ENCODE data around the gene TEX2. TPM values are rescaled to one million over a fixed set of nuclear protein-coding genes. Genes with fewer than 3 reads are reported as not detected.
A peak's percentile ranks its signal among the peaks of the same experiment; 100 is the strongest.

TEX2 gene
- 8.1 TPM for polyA plus RNA-seq (2013, experiment 1 of 2)
- polyA plus RNA-seq (2013, experiment 2 of 2), result 8.0 TPM

- peak within 1 kb of the TSS; percentile 86 for H3K23ac ChIP-seq (ENCODE audit: low read length)
- H3K4me3 ChIP-seq (ENCODE audit: low read length), result peak within 1 kb of the TSS; percentile 88
- H3K9ac ChIP-seq (ENCODE audit: low read length), result peak within 1 kb of the TSS; percentile 94
- H3K36me3 ChIP-seq (ENCODE audit: control insufficient read depth, insufficient read depth, low read length), result no peaks in the 10 kb centered on the region
- H2BK15ac ChIP-seq (replicated peaks; ENCODE audit: low read depth), result no peak within 1 kb of the TSS
- H3K4ac ChIP-seq (ENCODE audit: low read depth, low read length), result no peak within 1 kb of the TSS
- peak within 1 kb of the TSS; percentile 22 for H3K18ac ChIP-seq (ENCODE audit: low read length)
- peak within 1 kb of the TSS; percentile 84 for H2BK5ac ChIP-seq (ENCODE audit: low read length)
- peaks cover 8% of the 10 kb centered on the region for H3K79me1 ChIP-seq (ENCODE audit: low read length)
- H3K4me2 ChIP-seq (ENCODE audit: low read length), result peak within 1 kb of the TSS; percentile 94
- peak; percentile 92 for DNase-seq
- H3K56ac ChIP-seq (ENCODE audit: low read length), result peak within 1 kb of the TSS; percentile 96
- no peak within 1 kb of the TSS for H2BK120ac ChIP-seq (ENCODE audit: low read depth, low read length)
- WGBS (ENCODE audit: extremely low coverage, insufficient coverage, low lambda C conversion rate), result no CpG with 5 or more reads among the region's 69 CpGs
- H3K79me2 ChIP-seq (ENCODE audit: control insufficient read depth, insufficient read depth, low read length), result peaks cover 1% of the 10 kb centered on the region
- H4K8ac ChIP-seq (ENCODE audit: low read depth, low read length), result no peak within 1 kb of the TSS
- peaks cover 6% of the 10 kb centered on the region for H3K4me1 ChIP-seq (ENCODE audit: control insufficient read depth, low read depth, low read length)
- H2AK5ac ChIP-seq (ENCODE audit: low read length), result no peak within 1 kb of the TSS
- no peak within 1 kb of the TSS for H3K27ac ChIP-seq (ENCODE audit: low read depth, low read length)
- peaks cover 2% of the 10 kb centered on the region for H3K27me3 ChIP-seq (ENCODE audit: insufficient read depth, low read length, poor library complexity)
- peak within 1 kb of the TSS; percentile 33 for H4K5ac ChIP-seq (ENCODE audit: low read length)
Measured at GRCh38 chr17:64263000-64263766, at the start of gene TEX2. Gene TEX2 (minus strand): TSS chr17:64263260. CDS start chr17:64214217, 49,043 bp downstream.

DNA sequence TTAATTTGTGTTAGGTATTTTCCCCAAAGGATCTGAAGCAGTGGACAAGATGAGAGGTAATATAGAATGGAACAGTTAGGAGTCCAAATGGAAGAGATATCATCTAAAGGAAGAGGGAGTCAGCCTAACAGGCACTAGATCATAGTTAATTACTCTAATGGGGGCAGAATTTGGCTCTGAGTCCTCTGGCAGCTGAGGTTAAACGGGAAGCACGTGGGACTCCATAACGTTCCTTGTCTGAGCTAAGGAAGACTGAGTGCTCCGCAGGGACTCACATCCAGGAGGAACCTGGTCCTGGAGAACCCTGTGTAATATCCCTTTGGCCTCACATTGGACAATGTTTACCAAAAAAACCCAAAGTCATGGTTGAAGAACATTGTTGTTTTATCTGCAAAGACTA is 46.6 kb upstream of the TEX2 start:
- Histone ChIP-seq H3K27me3 (ENCODE audit: insufficient read depth, low read length, poor library complexity) (no peaks in the 10 kb centered on the region), H4K8ac (ENCODE audit: low read depth, low read length) (no peak overlapping the region), H3K18ac (ENCODE audit: low read length) (no peak overlapping the region), H2AK5ac (ENCODE audit: low read length) (no peak overlapping the region), H2BK120ac (ENCODE audit: low read depth, low read length) (no peak overlapping the region), H3K4me3 (ENCODE audit: low read length) (no peak overlapping the region), H3K56ac (ENCODE audit: low read length) (no peak overlapping the region), H4K5ac (ENCODE audit: low read length) (no peak overlapping the region), H3K9ac (ENCODE audit: low read length) (no peak overlapping the region), H3K23ac (ENCODE audit: low read length) (no peak overlapping the region), H2BK15ac (replicated peaks; ENCODE audit: low read depth) (no peak overlapping the region), H3K79me1 (ENCODE audit: low read length) (no peaks in the 10 kb centered on the region), H3K79me2 (ENCODE audit: control insufficient read depth, insufficient read depth, low read length) (no peaks in the 10 kb centered on the region), H3K4ac (ENCODE audit: low read depth, low read length) (no peak overlapping the region), H3K4me2 (ENCODE audit: low read length) (no peak overlapping the region), H3K4me1 (ENCODE audit: control insufficient read depth, low read depth, low read length) (no peaks in the 10 kb centered on the region), H3K27ac (ENCODE audit: low read depth, low read length) (no peak overlapping the region), H2BK5ac (ENCODE audit: low read length) (no peak overlapping the region), H3K36me3 (ENCODE audit: control insufficient read depth, insufficient read depth, low read length) (no peaks in the 10 kb centered on the region)
- WGBS (ENCODE audit: extremely low coverage, insufficient coverage, low lambda C conversion rate), result no CpG with 5 or more reads among the region's 4 CpGs
- no peak for DNase-seq

DNA sequence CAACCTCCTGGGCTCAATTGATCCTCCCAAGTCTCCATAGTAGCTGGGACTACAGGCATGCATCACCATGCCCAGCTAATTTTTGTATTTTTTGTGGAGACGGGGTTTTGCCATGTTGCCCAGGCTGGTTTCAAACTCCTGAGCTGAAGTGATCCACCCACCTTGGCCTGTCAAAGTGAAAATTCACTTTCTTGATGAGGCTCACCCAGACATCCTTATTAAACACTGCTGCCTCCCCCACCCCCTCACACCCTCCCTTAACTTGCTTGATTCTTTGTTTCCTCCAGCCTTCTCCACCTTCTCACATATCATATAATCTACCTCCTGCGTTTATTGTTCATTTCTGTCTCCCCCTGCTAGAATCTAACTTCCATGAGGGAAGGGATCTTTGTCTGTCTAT is 46.0 kb upstream of the TEX2 start:
- H3K4ac ChIP-seq (ENCODE audit: low read depth, low read length), result no peak overlapping the region
- no peak overlapping the region for H2AK5ac ChIP-seq (ENCODE audit: low read length)
- H3K4me1 ChIP-seq (ENCODE audit: control insufficient read depth, low read depth, low read length), result no peaks in the 10 kb centered on the region
- no peaks in the 10 kb centered on the region for H3K79me2 ChIP-seq (ENCODE audit: control insufficient read depth, insufficient read depth, low read length)
- no peak overlapping the region for H4K8ac ChIP-seq (ENCODE audit: low read depth, low read length)
- H2BK5ac ChIP-seq (ENCODE audit: low read length), result no peak overlapping the region
- no peak overlapping the region for H2BK15ac ChIP-seq (replicated peaks; ENCODE audit: low read depth)
- H3K4me3 ChIP-seq (ENCODE audit: low read length), result no peak overlapping the region
- no peak for DNase-seq
- no peak overlapping the region for H3K23ac ChIP-seq (ENCODE audit: low read length)
- no peak overlapping the region for H2BK120ac ChIP-seq (ENCODE audit: low read depth, low read length)
- no peak overlapping the region for H4K5ac ChIP-seq (ENCODE audit: low read length)
- no peak overlapping the region for H3K18ac ChIP-seq (ENCODE audit: low read length)
- no CpG with 5 or more reads among the region's 2 CpGs for WGBS (ENCODE audit: extremely low coverage, insufficient coverage, low lambda C conversion rate)
- H3K36me3 ChIP-seq (ENCODE audit: control insufficient read depth, insufficient read depth, low read length), result no peaks in the 10 kb centered on the region
- H3K27ac ChIP-seq (ENCODE audit: low read depth, low read length), result no peak overlapping the region
- H3K4me2 ChIP-seq (ENCODE audit: low read length), result no peak overlapping the region
- no peak overlapping the region for H3K56ac ChIP-seq (ENCODE audit: low read length)
- no peak overlapping the region for H3K9ac ChIP-seq (ENCODE audit: low read length)
- H3K27me3 ChIP-seq (ENCODE audit: insufficient read depth, low read length, poor library complexity), result no peaks in the 10 kb centered on the region
- H3K79me1 ChIP-seq (ENCODE audit: low read length), result no peaks in the 10 kb centered on the region

DNA sequence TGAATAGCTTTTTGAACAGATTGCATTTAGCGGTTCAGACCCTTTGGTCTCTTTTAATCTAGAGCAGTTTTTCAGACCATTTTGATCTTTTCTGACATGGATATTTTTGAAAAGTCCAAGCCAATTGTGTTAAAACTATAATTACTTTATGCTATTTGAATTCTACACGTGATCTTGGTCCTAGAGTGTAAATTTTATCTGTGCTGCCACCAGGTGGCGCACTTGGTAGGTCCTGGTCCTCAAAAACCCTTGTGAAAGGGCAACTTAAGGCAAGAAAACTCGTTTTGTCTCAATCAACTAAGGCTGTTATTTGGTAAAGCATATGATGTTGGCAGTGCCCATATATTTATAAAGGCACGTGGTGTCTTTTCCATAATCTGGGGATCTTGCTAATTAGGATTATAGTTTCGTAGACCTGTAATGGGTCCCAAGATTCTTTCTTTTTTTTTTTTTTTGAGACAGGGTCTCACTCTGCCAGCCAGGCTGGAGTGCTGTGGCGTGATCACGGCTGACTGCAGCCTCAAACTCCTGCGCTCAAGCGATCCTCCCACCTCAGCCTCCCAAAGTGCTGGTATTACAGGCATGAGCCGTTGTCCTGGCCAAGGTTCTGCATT is 43.9 kb upstream of the TEX2 start:
- Histone ChIP-seq H3K4me3 (ENCODE audit: low read length) (no peak overlapping the region), H3K79me1 (ENCODE audit: low read length) (no peaks in the 10 kb centered on the region), H3K4ac (ENCODE audit: low read depth, low read length) (no peak overlapping the region), H3K36me3 (ENCODE audit: control insufficient read depth, insufficient read depth, low read length) (no peaks in the 10 kb centered on the region), H4K8ac (ENCODE audit: low read depth, low read length) (no peak overlapping the region), H3K27me3 (ENCODE audit: insufficient read depth, low read length, poor library complexity) (no peaks in the 10 kb centered on the region), H4K5ac (ENCODE audit: low read length) (no peak overlapping the region), H3K18ac (ENCODE audit: low read length) (no peak overlapping the region), H3K4me2 (ENCODE audit: low read length) (no peak overlapping the region), H2BK15ac (replicated peaks; ENCODE audit: low read depth) (no peak overlapping the region), H2BK120ac (ENCODE audit: low read depth, low read length) (no peak overlapping the region), H2AK5ac (ENCODE audit: low read length) (no peak overlapping the region), H2BK5ac (ENCODE audit: low read length) (no peak overlapping the region), H3K23ac (ENCODE audit: low read length) (no peak overlapping the region), H3K79me2 (ENCODE audit: control insufficient read depth, insufficient read depth, low read length) (no peaks in the 10 kb centered on the region), H3K56ac (ENCODE audit: low read length) (no peak overlapping the region), H3K27ac (ENCODE audit: low read depth, low read length) (no peak overlapping the region), H3K9ac (ENCODE audit: low read length) (no peak overlapping the region), H3K4me1 (ENCODE audit: control insufficient read depth, low read depth, low read length) (no peaks in the 10 kb centered on the region)
- DNase-seq, result peak; percentile 68
- no CpG with 5 or more reads among the region's 11 CpGs for WGBS (ENCODE audit: extremely low coverage, insufficient coverage, low lambda C conversion rate)

- DNase-seq, result no peak
- H3K4me2 ChIP-seq (ENCODE audit: low read length), result no peak overlapping the region
- no peak overlapping the region for H3K9ac ChIP-seq (ENCODE audit: low read length)
- no peaks in the 10 kb centered on the region for H3K79me1 ChIP-seq (ENCODE audit: low read length)
- H3K4ac ChIP-seq (ENCODE audit: low read depth, low read length), result no peak overlapping the region
- no peak overlapping the region for H4K8ac ChIP-seq (ENCODE audit: low read depth, low read length)
- H2AK5ac ChIP-seq (ENCODE audit: low read length), result no peak overlapping the region
- H2BK15ac ChIP-seq (replicated peaks; ENCODE audit: low read depth), result no peak overlapping the region
- H2BK5ac ChIP-seq (ENCODE audit: low read length), result no peak overlapping the region
- H3K56ac ChIP-seq (ENCODE audit: low read length), result no peak overlapping the region
- no peak overlapping the region for H3K23ac ChIP-seq (ENCODE audit: low read length)
- no peaks in the 10 kb centered on the region for H3K27me3 ChIP-seq (ENCODE audit: insufficient read depth, low read length, poor library complexity)
- H3K4me3 ChIP-seq (ENCODE audit: low read length), result no peak overlapping the region
- H2BK120ac ChIP-seq (ENCODE audit: low read depth, low read length), result no peak overlapping the region
- no peak overlapping the region for H3K27ac ChIP-seq (ENCODE audit: low read depth, low read length)
- no peak overlapping the region for H3K18ac ChIP-seq (ENCODE audit: low read length)
- no CpG with 5 or more reads among the region's 2 CpGs for WGBS (ENCODE audit: extremely low coverage, insufficient coverage, low lambda C conversion rate)
- no peaks in the 10 kb centered on the region for H3K4me1 ChIP-seq (ENCODE audit: control insufficient read depth, low read depth, low read length)
- H4K5ac ChIP-seq (ENCODE audit: low read length), result no peak overlapping the region
- H3K36me3 ChIP-seq (ENCODE audit: control insufficient read depth, insufficient read depth, low read length), result no peaks in the 10 kb centered on the region
- H3K79me2 ChIP-seq (ENCODE audit: control insufficient read depth, insufficient read depth, low read length), result no peaks in the 10 kb centered on the region
Measured at GRCh38 chr17:64304551-64304950, 41.5 kb upstream of the TEX2 start.
